ENCODE measurements around the gene SLC6A19.

Gene SLC6A19

DNA sequence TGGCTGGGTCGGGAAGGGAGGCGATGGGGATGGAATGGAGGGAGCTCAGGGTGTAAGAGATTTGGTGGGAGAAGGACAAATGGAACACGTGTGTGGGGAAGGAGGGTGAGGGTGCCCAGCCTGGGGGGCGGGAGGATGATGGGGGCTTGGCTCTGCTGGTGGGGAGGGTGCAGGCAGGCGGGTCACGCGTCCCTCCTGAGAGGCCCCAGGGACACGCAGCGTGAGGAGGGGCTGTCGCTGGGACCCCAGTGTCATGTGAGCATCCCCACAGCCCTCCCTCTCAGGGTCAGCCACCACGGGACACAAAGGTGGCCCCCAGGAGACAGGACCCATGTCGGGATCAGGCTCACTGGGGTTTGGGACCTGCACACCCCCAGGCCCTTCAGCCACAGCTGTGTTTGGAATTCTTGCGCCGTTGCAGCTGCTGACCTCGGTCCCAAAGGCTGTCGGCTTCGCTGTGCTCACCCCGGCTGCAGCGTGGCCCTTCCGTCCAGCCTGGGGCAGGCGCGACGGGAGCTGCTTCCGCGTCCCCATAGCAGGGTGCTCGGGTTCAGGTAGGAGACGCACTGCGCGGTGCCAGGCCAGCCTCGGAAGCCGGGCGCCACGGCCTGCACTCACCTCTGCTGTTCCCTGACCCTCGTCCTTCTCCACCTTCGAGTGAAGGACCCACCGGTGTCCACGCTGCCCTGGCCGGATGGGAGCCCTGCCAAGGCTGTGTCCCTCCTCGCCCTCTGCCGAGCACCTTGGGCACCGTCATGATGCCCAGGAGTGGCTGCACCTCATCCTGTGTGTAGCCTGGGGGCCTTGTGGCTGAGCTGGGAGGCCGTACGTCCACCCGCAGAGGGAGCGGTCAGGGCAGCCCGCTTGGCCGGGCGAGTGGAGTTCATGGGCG, 5.4 kb downstream of the SLC6A19 start (continued):
- TF ChIP-seq, protein P1, sequence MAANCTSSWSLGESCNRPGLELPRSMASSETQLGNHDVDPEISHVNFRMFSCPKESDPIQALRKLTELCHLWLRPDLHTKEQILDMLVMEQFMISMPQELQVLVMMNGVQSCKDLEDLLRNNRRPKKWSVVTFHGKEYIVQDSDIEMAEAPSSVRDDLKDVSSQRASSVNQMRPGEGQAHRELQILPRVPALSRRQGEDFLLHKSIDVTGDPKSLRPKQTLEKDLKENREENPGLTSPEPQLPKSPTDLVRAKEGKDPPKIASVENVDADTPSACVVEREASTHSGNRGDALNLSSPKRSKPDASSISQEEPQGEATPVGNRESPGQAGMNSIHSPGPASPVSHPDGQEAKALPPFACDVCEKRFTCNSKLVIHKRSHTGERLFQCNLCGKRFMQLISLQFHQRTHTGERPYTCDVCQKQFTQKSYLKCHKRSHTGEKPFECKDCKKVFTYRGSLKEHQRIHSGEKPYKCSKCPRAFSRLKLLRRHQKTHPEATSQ (tag by site-specific recombination; IDR thresholded peaks at IDR 0.05): no peak
- TF ChIP-seq REPIN1 (tag by site-specific recombination; IDR thresholded peaks at IDR 0.05; ENCODE audit: low read depth): no peak

DNA sequence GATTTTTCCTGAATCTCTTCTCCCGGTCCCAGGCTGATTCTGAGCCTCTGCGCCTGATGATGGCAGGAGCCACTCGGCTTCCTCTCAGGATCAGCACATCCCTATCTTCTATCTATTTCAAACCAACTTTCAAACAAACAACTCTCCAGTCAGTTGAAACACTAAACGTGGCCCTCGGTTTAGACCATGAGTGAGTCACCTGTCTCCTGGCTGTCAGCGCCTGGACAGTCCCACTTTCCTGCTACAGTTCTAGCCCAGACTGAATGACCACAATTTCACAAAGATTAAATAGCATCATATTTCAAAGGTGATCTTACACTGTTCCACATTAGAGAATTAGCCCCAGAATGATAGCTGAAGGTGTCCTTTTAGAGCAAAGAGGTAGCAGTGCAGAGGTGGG, 6.2 kb downstream of the SLC6A19 start:
- no peak overlapping the region for H3K4me3 ChIP-seq (ENCODE audit: low read depth, low read length)
- no peaks in the 10 kb centered on the region for H3K4me1 ChIP-seq (ENCODE audit: control insufficient read depth, insufficient read depth, low read length)
- H3K9me3 ChIP-seq (ENCODE audit: control insufficient read depth, insufficient read depth, low read depth, low read length): no peaks in the 10 kb centered on the region
- TF ChIP-seq HOXD13 (CRISPR knock-in tag; IDR thresholded peaks at IDR 0.05; ENCODE audit: borderline replicate concordance) (no peak), FEZF1 (tag by site-specific recombination; IDR thresholded peaks at IDR 0.05) (no peak), RBAK (tag by site-specific recombination; IDR thresholded peaks at IDR 0.05) (no peak), ZNF791 (tag by site-specific recombination; IDR thresholded peaks at IDR 0.05) (no peak), GLIS2 (tag by site-specific recombination; IDR thresholded peaks at IDR 0.05) (no peak), TRIM28 (IDR thresholded peaks at IDR 0.05; ENCODE audit: borderline replicate concordance, low read length) (no peak), ZNF585B (tag by site-specific recombination; IDR thresholded peaks at IDR 0.05) (no peak), HOXA7 (CRISPR knock-in tag; IDR thresholded peaks at IDR 0.05; ENCODE audit: borderline replicate concordance) (no peak)
- TF ChIP-seq, protein P2, sequence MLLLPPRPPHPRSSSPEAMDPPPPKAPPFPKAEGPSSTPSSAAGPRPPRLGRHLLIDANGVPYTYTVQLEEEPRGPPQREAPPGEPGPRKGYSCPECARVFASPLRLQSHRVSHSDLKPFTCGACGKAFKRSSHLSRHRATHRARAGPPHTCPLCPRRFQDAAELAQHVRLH (tag by site-specific recombination; IDR thresholded peaks at IDR 0.05): no peak
- TF ChIP-seq, protein P3, sequence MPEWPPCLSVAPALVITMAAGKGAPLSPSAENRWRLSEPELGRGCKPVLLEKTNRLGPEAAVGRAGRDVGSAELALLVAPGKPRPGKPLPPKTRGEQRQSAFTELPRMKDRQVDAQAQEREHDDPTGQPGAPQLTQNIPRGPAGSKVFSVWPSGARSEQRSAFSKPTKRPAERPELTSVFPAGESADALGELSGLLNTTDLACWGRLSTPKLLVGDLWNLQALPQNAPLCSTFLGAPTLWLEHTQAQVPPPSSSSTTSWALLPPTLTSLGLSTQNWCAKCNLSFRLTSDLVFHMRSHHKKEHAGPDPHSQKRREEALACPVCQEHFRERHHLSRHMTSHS (tag by site-specific recombination; IDR thresholded peaks at IDR 0.05): no peak
- TF ChIP-seq, protein P4, sequence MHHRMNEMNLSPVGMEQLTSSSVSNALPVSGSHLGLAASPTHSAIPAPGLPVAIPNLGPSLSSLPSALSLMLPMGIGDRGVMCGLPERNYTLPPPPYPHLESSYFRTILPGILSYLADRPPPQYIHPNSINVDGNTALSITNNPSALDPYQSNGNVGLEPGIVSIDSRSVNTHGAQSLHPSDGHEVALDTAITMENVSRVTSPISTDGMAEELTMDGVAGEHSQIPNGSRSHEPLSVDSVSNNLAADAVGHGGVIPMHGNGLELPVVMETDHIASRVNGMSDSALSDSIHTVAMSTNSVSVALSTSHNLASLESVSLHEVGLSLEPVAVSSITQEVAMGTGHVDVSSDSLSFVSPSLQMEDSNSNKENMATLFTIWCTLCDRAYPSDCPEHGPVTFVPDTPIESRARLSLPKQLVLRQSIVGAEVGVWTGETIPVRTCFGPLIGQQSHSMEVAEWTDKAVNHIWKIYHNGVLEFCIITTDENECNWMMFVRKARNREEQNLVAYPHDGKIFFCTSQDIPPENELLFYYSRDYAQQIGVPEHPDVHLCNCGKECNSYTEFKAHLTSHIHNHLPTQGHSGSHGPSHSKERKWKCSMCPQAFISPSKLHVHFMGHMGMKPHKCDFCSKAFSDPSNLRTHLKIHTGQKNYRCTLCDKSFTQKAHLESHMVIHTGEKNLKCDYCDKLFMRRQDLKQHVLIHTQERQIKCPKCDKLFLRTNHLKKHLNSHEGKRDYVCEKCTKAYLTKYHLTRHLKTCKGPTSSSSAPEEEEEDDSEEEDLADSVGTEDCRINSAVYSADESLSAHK (tag by site-specific recombination; IDR thresholded peaks at IDR 0.05): no peak
- TF ChIP-seq, protein P5, sequence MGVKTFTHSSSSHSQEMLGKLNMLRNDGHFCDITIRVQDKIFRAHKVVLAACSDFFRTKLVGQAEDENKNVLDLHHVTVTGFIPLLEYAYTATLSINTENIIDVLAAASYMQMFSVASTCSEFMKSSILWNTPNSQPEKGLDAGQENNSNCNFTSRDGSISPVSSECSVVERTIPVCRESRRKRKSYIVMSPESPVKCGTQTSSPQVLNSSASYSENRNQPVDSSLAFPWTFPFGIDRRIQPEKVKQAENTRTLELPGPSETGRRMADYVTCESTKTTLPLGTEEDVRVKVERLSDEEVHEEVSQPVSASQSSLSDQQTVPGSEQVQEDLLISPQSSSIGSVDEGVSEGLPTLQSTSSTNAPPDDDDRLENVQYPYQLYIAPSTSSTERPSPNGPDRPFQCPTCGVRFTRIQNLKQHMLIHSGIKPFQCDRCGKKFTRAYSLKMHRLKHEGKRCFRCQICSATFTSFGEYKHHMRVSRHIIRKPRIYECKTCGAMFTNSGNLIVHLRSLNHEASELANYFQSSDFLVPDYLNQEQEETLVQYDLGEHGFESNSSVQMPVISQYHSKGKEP (tag by site-specific recombination; IDR thresholded peaks at IDR 0.05): no peak
- H3K36me3 ChIP-seq (ENCODE audit: control insufficient read depth in 2 of 2, insufficient read depth in 1 of 2, low read length in 2 of 2): no peaks in the 10 kb centered on the region
- H3K27ac ChIP-seq (ENCODE audit: extremely low read depth, low read depth, low read length): no peak overlapping the region
- ChIA-PET POLR2A (interaction anchor here (1.2 kb wide), 1 partner anchor 23 kb away, joined by 3 read pairs; no protein-coding TSS in a partner anchor), CTCF (no interaction called here)

DNA sequence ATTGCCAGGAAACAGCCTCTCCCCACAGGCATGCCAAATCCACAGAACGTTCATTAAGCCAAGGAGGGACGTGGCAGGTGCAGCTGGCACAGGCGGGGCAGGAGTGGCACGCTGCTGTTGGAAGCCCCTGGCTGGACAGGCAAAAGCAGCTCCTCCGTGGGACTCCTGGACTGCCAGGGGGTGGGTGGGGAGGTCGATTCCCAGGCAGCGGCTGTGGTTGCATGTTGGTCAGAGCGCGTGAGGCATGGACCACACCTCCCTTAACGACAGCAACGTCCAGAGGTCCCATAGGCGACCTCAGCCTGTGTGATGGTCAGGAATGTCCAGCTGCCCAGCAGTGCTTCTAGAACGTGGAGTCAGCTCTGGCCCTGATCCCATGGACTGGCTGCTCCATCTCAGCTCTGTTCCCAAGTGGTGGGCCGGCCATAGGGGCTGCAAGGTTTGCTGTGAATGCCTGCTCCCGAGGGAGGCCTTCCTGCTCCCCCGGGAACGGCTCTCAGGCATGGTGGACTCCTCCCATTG, 6.9 kb downstream of the SLC6A19 start:
- POLR2A ChIA-PET: interaction anchor here (1.2 kb wide), 1 partner anchor 22 kb away, joined by 3 read pairs; no protein-coding TSS in a partner anchor
- H3K4me3 ChIP-seq (ENCODE audit: low read depth, low read length): no peak overlapping the region
- CTCF ChIA-PET: interaction anchor here (1.2 kb wide), 1 partner anchor 172 kb away, joined by 3 read pairs; no protein-coding TSS in a partner anchor
- TF ChIP-seq, protein P6, sequence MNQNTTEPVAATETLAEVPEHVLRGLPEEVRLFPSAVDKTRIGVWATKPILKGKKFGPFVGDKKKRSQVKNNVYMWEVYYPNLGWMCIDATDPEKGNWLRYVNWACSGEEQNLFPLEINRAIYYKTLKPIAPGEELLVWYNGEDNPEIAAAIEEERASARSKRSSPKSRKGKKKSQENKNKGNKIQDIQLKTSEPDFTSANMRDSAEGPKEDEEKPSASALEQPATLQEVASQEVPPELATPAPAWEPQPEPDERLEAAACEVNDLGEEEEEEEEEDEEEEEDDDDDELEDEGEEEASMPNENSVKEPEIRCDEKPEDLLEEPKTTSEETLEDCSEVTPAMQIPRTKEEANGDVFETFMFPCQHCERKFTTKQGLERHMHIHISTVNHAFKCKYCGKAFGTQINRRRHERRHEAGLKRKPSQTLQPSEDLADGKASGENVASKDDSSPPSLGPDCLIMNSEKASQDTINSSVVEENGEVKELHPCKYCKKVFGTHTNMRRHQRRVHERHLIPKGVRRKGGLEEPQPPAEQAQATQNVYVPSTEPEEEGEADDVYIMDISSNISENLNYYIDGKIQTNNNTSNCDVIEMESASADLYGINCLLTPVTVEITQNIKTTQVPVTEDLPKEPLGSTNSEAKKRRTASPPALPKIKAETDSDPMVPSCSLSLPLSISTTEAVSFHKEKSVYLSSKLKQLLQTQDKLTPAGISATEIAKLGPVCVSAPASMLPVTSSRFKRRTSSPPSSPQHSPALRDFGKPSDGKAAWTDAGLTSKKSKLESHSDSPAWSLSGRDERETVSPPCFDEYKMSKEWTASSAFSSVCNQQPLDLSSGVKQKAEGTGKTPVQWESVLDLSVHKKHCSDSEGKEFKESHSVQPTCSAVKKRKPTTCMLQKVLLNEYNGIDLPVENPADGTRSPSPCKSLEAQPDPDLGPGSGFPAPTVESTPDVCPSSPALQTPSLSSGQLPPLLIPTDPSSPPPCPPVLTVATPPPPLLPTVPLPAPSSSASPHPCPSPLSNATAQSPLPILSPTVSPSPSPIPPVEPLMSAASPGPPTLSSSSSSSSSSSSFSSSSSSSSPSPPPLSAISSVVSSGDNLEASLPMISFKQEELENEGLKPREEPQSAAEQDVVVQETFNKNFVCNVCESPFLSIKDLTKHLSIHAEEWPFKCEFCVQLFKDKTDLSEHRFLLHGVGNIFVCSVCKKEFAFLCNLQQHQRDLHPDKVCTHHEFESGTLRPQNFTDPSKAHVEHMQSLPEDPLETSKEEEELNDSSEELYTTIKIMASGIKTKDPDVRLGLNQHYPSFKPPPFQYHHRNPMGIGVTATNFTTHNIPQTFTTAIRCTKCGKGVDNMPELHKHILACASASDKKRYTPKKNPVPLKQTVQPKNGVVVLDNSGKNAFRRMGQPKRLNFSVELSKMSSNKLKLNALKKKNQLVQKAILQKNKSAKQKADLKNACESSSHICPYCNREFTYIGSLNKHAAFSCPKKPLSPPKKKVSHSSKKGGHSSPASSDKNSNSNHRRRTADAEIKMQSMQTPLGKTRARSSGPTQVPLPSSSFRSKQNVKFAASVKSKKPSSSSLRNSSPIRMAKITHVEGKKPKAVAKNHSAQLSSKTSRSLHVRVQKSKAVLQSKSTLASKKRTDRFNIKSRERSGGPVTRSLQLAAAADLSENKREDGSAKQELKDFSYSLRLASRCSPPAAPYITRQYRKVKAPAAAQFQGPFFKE (tag by site-specific recombination; IDR thresholded peaks at IDR 0.05; ENCODE audit: borderline replicate concordance): no peak
- TF ChIP-seq GLI2 (tag by site-specific recombination; IDR thresholded peaks at IDR 0.05; ENCODE audit: borderline replicate concordance, low read depth) (no peak), ZNF292 (tag by site-specific recombination; IDR thresholded peaks at IDR 0.05; ENCODE audit: borderline replicate concordance, low read depth) (no peak), ZNF341 (tag by site-specific recombination; IDR thresholded peaks at IDR 0.05; ENCODE audit: low read depth) (no peak), ZNF791 (tag by site-specific recombination; IDR thresholded peaks at IDR 0.05) (no peak)

More for the DNA sequence above, 6.9 kb downstream of the SLC6A19 start:
- no peak overlapping the region for H3K27ac ChIP-seq (ENCODE audit: extremely low read depth, low read depth, low read length)
- H3K4me1 ChIP-seq (ENCODE audit: control insufficient read depth, insufficient read depth, low read length): no peaks in the 10 kb centered on the region
- H3K9me3 ChIP-seq (ENCODE audit: control insufficient read depth, insufficient read depth, low read depth, low read length): no peaks in the 10 kb centered on the region
- no peaks in the 10 kb centered on the region for H3K36me3 ChIP-seq (ENCODE audit: control insufficient read depth in 2 of 2, insufficient read depth in 1 of 2, low read length in 2 of 2)
